ENCODE data around the gene OR2D2. TPM values are rescaled to one million over a fixed set of nuclear protein-coding genes. Genes with fewer than 3 reads are reported as not detected.

Gene OR2D2
- total RNA-seq, 2 experiments from 2014 or later = 1.4 to 3.2 TPM

GRCh38 chr11:6898911-6899310, 6.6 kb upstream of the OR2D2 start:
- no peak overlapping the region for H3K4me2 ChIP-seq (ENCODE audit: low read length)
- H3K9me2 ChIP-seq (ENCODE audit: insufficient read depth, low read length) = no peaks in the 10 kb centered on the region
- intact Hi-C loops (cut with micrococcal nuclease; ENCODE audit: unreplicated experiment) = no loop called here
- H3K79me2 ChIP-seq (ENCODE audit: insufficient read depth, low read depth, low read length) = no peaks in the 10 kb centered on the region
- H3K27ac ChIP-seq (ENCODE audit: low read depth, low read length, poor library complexity, severe bottlenecking) = no peak overlapping the region
- no peaks in the 10 kb centered on the region for H3K4me1 ChIP-seq (ENCODE audit: insufficient read depth, low read length, poor library complexity, severe bottlenecking)
- no peak for DNase-seq (ENCODE audit: low spot score)
- no peaks in the 10 kb centered on the region for H3K36me3 ChIP-seq (ENCODE audit: insufficient read depth, low read length)
- ChIA-PET POLR2A (no interaction called here), CTCF (ENCODE audit: unreplicated experiment) (no interaction called here)
- TF ChIP-seq EZH2phosphoT487 (IDR thresholded peaks at IDR 0.05; ENCODE audit: borderline replicate concordance, low read depth, low read length) (no peak), CTCF (conservative IDR thresholded peaks at IDR 0.05; ENCODE audit: low read length) (no peak)
- no TSS peak for BruUV-seq (replicated peaks)
- H3K9me3 ChIP-seq (ENCODE audit: low read length) = no peaks in the 10 kb centered on the region
- H3K4me3 ChIP-seq (ENCODE audit: low read depth, low read length, poor library complexity, severe bottlenecking) = no peak overlapping the region
- no peaks in the 10 kb centered on the region for H4K20me1 ChIP-seq (ENCODE audit: insufficient read depth, low read length)
- no peak overlapping the region for H2AFZ ChIP-seq (ENCODE audit: low read length)

GRCh38 chr11:6895010-6895409, 2.7 kb upstream of the OR2D2 start:
- no peak overlapping the region for H3K4me2 ChIP-seq (ENCODE audit: low read length)
- CTCF ChIA-PET (ENCODE audit: unreplicated experiment) = no interaction called here

GRCh38 chr11:6894097-6894496, 1.8 kb upstream of the OR2D2 start:
- DNase-seq (ENCODE audit: low spot score) = no peak
- intact Hi-C loops (cut with micrococcal nuclease; ENCODE audit: unreplicated experiment) = no loop called here
- no peaks in the 10 kb centered on the region for H3K9me2 ChIP-seq (ENCODE audit: insufficient read depth, low read length)
- no TSS peak for BruUV-seq (replicated peaks)
- TF ChIP-seq EZH2phosphoT487 (IDR thresholded peaks at IDR 0.05; ENCODE audit: borderline replicate concordance, low read depth, low read length) = no peak
- no peak for TF ChIP-seq CTCF (conservative IDR thresholded peaks at IDR 0.05; ENCODE audit: low read length)
- H3K79me2 ChIP-seq (ENCODE audit: insufficient read depth, low read depth, low read length) = no peaks in the 10 kb centered on the region
- ChIA-PET POLR2A (no interaction called here), CTCF (ENCODE audit: unreplicated experiment) (no interaction called here)
- no peaks in the 10 kb centered on the region for H3K9me3 ChIP-seq (ENCODE audit: low read length)
- no peaks in the 10 kb centered on the region for H3K36me3 ChIP-seq (ENCODE audit: insufficient read depth, low read length)
- H3K4me1 ChIP-seq (ENCODE audit: insufficient read depth, low read length, poor library complexity, severe bottlenecking) = no peaks in the 10 kb centered on the region
- H3K4me3 ChIP-seq (ENCODE audit: low read depth, low read length, poor library complexity, severe bottlenecking) = no peak overlapping the region
- H3K4me2 ChIP-seq (ENCODE audit: low read length) = no peak overlapping the region
- no peaks in the 10 kb centered on the region for H4K20me1 ChIP-seq (ENCODE audit: insufficient read depth, low read length)
- no peak overlapping the region for H3K27ac ChIP-seq (ENCODE audit: low read depth, low read length, poor library complexity, severe bottlenecking)
- no peak overlapping the region for H2AFZ ChIP-seq (ENCODE audit: low read length)

More at GRCh38 chr11:6895010-6895409, 2.7 kb upstream of the OR2D2 start:
- Histone ChIP-seq H3K36me3 (ENCODE audit: insufficient read depth, low read length) (no peaks in the 10 kb centered on the region), H3K79me2 (ENCODE audit: insufficient read depth, low read depth, low read length) (no peaks in the 10 kb centered on the region), H3K4me1 (ENCODE audit: insufficient read depth, low read length, poor library complexity, severe bottlenecking) (no peaks in the 10 kb centered on the region), H3K9me2 (ENCODE audit: insufficient read depth, low read length) (no peaks in the 10 kb centered on the region), H3K27ac (ENCODE audit: low read depth, low read length, poor library complexity, severe bottlenecking) (no peak overlapping the region), H2AFZ (ENCODE audit: low read length) (no peak overlapping the region), H3K9me3 (ENCODE audit: low read length) (no peaks in the 10 kb centered on the region), H3K4me3 (ENCODE audit: low read depth, low read length, poor library complexity, severe bottlenecking) (no peak overlapping the region), H4K20me1 (ENCODE audit: insufficient read depth, low read length) (no peaks in the 10 kb centered on the region)
- intact Hi-C loops (cut with micrococcal nuclease; ENCODE audit: unreplicated experiment) = no loop called here
- DNase-seq (ENCODE audit: low spot score) = no peak
- TF ChIP-seq CTCF (conservative IDR thresholded peaks at IDR 0.05; ENCODE audit: low read length) (no peak), EZH2phosphoT487 (IDR thresholded peaks at IDR 0.05; ENCODE audit: borderline replicate concordance, low read depth, low read length) (no peak)
- POLR2A ChIA-PET = no interaction called here
- BruUV-seq (replicated peaks) = no TSS peak

Data from OCI-LY7 (cell line).